Cerebellar cortex (tissue), 1 donor: ENCODE data around the gene MCRIP1.

Source experiments
- DNase-seq: peaks from one replicate; pipeline ENCODE4 v3.0.0-alpha.2; 2015; ENCODE audit warnings: low spot score

The MCRIP1 gene

DNA sequence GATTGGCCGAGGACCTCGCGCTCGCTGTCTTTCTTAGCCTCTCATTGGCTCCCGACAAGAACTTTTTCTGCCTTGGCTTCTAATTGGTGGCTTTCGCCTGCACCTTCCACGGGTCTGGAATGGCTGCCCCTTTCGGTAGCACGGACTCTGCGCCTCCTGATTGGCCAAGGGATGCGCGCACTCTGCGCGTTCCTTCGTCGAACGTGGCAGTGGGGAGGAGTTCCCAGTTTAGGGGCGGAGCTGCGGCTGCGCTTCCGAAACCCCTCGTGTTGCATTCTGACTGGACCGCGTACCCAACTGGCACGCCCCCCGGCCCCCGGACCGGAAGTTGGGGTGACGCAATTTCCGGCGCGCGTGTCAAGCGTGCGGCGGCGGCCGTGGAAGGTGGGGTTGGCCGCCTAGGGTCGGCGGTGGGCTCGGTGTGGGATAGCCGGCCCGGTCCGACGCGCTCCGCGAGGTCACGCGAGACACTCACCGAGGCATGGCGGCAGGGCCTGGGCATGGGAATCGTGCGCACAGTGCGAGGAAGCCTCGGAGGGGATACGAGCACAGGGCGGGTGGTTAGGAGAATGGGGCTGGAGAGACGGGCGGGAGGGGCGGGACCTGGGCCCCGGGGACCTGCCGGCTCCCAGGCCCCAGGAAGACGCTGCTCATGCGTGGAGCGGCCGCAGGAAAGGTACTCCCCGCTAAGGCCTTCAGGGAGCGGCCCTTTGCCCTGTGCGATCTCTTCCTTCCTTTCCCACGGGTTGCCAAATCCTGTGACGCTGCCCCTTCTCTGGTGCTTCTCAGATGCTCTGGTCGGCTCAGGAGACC is 27.9 kb upstream of the MCRIP1 start:
- peak; percentile 100 for DNase-seq

DNA sequence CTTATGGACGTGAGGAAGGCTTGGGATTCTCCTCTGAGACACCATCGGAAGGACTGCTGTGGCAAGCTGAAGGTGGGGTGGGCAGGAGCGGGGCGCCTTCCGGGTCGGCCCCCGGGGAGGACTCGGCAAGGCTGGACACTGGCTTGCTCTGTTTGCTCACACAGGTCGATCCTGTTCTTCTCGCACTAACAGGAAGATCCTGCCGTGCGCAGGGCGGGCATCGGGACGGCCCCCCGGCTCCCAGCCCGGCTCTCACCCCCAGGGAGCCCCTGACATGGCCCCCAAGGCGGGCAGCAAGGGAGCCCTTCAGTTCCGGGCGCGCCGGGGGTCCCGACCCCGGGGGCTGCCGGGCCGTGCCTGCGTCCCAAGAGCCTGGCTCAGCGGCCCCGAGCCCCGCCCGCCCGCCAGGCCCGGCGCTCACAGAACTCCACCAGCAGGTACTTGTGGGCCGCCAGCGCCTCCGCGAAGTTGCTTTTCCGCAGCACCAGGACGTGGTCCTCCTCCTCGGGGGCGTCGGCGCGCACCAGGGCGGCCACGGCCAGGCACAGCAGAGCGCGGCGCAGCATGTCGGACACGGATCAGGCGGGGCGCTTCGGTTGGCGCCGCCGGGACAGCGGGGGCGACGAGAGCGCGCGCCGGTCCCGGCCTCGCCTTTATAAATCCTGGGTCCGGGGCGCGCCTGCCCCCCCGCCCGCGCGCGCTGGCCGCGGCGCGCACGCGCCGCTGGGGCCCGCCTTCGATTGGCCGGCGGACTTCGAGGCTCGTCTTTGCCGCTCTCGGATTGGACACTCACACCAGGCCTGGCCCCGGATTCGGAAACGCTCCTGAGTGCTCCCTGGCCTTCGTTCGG is 27.0 kb upstream of the MCRIP1 start, which contains the start of gene P4HB:
Gene P4HB (minus strand): TSS at position 630 of the 850 bp plus-strand sequence. CDS start 64 bp downstream, at position 566.
- DNase-seq = no peak

DNA sequence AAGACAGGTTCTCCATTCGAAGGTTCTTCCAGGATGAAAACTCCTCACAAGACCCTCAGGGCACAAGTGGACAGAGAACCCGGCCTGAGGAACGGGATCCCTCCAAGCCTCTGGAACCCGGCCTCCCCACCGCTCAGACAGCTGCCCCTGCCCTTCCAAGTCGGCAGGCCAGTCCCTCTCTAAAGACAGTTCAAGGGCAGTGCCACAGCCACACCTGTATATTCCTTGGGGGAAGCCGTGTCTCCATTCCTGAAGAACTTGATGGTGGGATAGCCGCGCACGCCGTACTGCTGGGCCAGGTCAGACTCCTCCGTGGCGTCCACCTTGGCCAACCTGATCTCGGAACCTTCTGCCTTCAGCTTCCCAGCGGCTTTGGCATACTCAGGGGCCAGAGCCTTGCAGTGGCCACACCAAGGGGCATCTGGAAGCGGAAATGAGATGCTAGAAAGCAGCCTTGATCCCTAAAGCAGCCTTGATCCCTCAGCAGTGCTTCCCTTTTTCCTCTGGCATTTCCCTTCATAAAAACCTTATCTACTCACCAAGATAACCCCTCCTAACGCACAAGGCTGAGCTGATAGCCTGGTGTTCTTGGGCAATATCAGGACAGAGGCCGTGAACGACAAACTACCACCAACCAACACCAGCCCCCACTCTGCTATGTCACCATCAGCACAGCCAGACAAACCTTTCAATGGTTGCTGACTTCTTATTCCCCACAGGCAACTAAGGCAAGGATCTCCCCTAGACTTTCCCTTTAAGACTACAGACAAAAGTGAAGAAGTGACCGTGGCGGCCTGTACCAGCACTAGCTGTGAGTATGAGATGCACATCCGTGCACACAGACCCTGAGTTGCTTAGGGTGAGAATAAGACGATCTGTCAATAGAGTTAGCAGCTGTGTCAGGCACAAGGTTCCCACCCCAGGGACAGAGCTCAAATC is 26.1 kb upstream of the MCRIP1 start:
- DNase-seq = no peak

DNA sequence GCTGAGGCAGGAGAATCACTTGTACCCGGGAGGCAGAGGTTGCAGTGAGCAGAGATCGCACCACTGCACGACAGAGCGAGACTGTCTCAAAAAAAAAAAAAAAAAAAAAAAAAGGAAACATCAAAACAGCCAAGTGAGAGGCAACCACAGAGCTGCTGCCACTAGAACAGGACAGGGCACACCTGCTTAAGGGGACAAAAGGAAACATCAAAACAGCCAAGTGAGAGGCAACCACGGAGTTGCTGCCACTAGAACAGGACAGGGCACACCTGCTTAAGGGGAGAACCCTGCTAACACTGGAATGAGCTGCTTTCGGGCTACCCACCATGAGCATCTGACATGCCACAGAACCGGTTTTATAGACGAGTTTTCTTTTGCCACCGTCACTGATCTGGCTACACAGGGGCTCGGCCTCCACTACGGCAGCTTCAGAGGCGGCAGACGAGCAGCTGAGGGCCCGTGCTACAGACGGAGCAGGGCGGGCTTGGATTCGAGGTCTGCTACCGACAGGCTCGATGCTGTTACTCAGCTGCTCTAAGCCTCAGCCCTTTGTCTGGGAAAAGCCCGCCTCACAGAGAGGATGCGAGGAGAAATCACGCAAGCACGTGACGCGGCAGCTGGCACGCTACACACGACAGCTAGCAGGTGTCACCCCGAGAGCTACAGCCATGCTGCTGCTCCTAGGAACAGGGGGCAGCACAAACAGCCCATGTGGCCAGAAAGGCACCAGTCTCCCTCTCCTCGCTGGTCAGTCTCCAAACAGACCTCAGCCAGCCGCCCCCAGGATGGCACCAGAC is 25.3 kb upstream of the MCRIP1 start:
- no peak for DNase-seq

DNA sequence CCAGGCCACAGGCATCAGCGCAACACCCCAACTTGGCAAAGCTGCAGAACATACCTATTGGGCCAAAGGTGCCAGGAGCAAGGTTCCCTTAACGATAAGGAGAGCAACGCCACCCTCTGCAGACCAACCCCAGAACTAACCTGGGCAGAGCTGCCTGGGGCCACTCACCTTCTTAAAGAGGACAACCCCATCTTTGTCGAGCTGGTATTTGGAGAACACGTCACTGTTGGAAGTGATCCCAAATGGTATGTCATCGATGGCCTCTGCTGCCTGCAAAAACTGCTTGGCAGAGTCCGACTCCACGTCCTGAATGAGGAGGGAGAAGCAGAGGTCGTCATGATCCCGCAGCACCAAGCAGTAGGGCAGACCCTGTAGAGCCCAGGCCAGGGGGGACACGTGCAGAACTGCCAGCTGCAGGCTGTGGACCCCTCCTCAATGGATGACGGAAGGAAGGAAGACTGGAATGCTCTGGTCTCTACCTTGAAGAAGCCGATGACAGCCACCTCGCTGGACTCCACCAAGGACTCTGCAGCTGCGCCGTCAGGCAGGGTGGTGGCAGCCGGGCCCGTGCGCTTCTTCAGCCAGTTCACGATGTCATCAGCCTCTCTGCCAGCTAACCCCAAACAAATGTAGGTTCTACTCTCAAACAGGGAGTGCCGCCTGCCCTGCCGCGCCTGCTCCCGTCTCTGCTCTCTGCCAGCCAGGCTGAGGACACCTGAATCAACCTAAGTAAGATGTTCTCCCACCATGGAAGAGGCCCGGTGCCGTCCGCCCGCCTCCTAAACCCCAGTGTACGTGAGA is 22.1 kb upstream of the MCRIP1 start:
- peak; percentile 75 for DNase-seq

DNA sequence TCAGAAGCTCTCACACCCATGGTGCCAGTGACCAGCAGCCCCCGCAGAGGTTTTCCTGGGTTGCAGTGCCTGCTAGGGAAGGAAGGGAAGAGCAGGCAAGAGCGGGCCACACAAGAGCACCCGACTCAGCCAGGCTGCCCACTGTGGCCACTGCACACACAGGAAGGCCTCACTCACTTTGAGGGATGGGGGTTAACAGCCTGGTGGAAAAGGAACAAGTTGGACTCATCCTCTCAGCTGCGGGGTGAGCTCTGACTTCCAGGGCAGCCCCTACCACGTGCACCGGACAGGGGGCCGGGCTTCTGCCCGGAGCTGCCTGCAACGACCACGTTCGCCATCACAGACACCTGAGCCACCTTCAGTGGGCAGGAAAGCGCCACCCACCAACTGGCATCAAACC is 19.1 kb upstream of the MCRIP1 start:
- DNase-seq = no peak

DNA sequence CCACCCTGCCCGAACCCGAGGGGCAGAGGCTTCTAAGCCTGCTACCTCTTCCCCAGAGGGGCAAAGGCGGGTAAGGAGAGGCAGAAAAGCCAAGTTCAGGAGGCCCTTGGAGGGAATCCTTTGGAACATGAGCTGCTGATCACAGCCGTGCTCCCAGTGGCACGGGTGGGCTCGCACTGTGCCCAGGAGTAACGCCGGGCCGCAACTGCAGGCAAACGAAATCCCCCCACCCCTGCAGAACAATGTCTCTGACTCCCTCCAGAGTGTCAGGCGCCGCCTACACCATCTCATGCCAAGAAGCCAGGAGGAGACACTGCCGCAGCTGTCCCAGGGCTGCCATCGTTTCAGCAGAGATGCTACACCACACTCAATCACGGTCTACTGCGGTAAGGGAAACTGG is 18.3 kb upstream of the MCRIP1 start:
- no peak for DNase-seq

DNA sequence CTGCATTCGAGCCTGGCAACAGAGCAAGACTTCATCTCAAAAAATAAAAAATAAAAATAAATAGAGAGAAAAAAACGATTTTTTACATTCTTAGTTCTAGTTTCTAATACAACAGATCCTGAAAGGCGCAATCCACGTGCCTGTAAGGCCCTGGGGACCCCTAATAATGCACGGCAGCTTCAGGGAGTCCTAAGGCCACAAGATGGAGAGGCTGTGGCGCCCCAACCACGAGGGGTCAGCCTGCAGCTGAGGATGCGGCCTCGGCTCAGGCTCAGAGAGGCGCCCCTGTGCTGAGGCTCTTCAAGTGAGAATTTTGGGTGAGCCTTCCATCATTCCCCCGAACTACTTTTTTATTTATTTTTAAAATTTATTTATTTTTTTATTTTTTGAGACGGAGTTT is 16.4 kb upstream of the MCRIP1 start:
- DNase-seq = no peak

DNA sequence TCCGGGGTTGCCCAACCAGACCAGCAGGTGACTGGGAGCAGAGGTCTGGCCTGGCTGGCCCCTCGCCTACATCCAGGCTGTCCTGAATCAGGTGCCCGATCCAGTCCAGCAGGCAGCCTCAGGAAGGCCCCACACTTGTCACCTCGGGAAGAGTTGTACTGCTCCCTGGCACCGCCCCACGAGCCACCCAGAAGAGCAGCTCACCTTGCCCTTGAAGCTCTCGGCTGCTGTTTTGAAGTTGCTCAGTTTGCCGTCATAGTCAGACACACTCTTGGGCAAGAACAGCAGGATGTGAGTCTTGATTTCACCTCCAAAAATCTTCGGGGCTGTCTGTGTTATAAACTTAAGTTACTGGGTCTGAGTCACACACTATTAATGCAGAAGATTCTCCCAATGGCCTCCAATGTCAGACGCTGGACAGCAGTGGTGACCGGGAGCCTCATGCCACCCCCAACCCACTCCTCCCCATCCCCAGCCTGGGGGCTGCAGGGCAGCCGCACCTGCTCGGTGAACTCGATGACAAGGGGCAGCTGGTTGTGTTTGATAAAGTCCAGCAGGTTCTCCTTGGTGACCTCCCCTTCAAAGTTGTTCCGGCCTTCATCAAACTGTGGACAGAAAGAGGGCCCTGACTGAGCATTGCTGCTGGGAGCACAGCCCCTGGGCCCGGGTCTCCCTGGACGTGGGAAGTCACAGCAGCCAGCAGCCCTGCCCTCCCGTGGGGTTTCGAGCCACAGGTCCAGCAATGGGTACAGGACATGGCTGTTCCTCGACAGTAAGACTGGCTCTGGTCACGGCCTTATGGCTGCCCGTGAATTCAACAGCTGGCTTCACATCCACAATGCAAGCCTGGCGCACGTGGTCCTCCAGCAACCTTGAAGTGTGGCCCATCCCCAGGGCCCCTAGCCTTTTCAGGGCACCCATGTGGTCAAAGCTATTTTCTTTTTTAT is 13.9 kb upstream of the MCRIP1 start:
- DNase-seq = no peak

DNA sequence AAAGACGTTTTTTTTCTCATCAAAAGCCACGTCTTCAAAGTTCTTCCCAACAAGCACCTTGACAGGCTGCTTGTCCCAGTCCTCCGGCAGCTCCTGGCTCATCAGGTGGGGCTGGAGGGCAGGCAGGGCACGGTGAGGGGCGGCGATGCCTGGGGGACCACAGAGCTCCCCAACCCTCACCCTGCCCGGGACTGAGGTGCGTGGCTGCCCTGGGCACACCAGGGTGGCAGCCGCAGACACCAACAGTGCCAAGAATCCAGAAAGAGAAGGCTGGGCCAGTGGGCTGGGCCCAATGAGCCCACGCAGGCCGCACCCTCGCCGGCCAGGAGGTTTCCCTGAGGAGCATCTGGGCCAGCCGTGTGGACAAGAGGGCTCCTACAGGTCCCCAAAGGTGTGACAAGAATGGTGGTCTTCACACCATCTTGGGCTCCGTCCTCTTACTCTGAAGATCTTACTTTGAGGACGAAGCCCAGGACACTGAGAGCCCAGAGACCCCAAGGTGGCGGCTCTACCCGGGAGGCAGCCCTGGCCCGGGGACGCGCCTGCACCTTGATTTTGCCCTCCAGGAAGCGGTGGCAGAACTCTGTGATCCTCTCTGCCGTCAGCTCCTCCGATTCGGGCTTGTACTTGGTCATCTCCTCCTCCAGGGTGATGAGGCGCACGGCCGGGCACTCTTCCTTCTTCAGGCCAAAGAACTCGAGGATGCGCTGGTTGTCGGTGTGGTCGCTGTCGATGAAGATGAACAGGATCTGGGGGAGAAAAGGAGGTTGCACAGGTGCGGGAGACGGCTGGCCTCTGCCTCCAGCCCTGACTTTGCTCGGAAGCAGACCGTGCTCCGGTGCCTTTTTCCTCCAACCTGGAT is 13.0 kb upstream of the MCRIP1 start:
- DNase-seq = no peak

DNA sequence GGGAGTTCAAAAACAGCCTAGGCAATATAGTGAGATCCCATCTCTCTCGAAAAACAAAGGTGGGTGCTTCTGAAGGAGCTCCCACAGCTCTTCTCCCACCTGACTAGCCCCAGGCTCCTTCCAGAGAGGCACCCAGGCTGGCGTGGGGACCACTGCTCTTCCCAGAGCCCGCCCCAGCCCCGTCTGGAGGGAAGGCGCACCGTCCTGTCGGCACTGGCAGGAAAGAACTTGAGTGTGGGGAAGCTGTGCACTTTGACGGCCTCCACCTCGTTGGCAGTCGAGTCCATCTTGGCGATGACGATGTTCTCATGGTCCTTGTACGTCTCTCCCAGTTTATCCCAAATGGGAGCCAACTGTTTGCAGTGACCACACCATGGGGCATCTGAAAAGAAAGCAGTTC is 12.3 kb upstream of the MCRIP1 start:
- no peak for DNase-seq

DNA sequence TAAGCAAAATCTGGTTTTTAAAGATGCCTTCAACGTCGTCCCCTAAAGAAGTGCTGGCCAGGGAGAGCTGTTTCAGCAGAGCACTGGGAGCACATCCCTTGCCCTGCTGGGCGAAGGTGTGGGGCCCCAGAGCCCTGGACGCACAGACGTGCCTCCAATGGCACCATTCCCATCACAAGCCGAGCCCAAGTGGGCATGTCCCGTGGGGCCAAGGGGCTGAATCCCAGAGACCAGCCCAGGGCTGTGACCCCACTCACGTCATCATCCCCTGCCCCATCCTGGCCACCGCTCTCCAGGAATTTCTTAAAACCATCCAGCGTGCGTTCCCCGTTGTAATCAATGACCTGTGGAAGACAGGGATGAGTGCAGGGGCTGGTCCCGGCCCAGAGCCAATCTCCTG is 11.8 kb upstream of the MCRIP1 start:
- no peak for DNase-seq

DNA sequence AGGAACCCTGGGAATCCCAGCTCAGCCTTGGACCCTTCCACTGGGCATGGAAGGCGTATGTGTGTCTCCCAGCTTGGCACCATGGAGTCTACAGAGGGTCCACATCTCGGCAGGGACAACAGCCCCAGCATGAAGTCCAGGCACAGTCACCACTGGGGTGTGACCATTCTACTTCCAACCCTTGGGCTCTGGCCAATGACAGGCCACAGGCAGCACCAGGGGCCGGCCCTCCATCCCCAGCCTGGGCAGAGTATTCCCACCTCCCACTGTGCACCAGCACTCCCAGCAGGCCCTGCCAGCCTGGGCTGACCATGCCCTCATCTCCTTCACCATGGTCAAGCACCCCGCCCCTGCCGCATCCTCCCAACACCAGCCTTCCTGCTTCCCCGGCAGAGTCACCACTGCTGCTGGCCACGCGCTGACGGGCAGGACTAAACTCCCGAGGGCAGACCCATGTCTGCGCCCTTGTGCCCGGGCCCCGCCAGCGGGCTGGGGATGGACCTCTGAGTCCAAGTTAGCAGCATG is 11.3 kb upstream of the MCRIP1 start:
- DNase-seq = no peak

DNA sequence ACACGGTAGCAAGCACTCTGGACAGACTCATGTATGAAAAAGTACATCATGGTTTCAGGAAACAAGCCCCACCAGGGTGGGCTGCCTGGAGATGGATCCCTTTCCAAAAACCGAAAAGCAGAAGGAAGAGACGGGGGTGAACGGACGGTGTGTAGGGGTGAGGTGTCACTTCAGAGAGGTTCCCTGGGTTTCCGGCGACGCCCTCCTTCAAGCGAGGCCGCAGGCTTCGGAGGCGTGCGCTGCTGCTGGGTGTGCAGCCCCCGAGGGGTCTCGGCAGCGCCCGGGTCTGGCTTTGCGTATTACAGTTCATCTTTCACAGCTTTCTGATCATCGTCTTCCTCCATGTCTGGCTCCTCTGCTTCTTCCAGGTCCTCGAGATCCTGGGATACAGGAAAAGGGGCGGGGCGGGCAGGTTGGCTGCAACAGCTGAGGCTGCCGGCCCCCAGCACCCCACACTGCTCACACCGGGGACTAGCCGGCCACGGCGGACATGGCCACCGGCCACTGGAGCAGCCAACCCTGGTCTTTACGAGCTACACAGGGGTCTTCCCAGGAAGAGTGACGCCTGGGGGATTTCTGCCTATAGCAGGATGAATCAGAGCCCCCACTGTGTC is 10.7 kb upstream of the MCRIP1 start:
- no peak for DNase-seq

DNA sequence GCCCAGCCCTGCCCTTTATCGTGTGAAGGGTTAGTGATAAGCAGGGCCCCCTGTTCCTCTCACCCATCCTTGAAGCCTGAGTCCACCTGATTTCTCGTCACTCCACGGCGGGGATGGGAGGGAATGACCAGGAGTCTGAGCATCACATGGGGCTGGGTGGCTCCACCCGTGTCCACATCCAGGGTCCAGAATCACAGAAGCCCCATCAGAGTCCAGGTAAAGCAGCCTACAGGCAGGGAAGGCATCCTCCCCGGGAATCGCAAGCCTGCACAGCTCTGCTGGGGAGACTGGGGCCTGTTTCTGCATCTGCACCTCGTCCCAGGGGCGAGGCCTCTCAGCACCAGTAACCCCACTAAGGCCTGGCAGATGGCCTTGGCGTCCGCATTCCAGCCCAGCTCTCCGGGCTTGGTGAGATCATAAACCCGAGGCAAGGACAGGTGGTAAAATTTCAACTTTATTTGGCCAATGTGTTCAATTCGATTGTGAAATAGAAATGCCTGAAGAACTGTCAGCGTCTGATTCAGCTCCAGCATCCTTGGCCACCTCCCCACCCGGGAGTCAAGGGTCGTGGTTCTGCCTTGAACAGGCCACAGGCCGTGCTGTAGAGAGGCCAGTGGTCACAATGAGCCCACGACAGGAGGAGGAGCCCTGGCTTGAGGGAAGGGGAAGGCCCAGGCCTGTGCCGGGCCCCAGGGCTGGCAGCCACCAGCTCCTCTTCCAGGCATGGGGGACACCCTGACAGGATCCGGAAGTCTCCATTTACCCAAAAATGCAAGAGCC is 9.8 kb upstream of the MCRIP1 start:
- DNase-seq = no peak

DNA sequence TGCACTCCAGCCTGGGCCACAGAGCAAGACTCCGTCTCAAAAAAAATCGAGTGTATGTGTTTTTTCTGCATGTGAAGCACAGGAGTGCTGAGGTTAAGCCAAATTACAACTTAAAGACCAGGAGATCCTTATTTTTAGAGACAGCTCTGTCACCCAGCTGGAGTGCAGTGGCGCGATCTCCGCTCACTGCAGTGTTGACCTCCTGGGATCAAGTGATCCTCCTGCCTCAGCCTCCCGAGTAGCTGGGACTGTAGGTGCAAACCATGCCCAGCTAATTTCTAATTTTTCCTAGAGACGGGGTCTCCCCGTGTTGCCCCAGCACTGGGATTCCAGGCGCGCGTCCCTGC is 9.3 kb upstream of the MCRIP1 start:
- DNase-seq = no peak

DNA sequence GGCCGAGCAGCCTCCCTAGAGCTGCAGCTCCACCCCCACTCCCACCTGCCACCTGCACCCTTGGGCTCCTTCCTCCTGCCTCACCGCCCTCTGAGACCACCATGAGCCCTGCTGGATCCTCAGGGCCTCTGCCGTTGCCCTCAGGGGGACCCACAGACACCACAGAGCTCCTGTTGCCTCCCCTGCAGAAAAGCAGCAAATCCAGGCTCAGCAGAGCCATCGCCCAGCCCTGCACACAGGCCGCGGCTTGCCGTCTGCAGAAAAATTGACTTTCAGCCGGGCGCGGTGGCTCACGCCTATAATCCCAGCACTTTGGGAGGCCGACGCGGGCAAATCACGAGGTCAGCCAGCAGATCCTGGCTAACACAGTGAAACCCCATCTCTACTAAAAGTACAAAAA is 8.8 kb upstream of the MCRIP1 start:
- no peak for DNase-seq
